Gastroesophageal sphincter (tissue), 4 donors: ENCODE results near the gene CAVIN4. TPM values are rescaled to one million over a fixed set of nuclear protein-coding genes. Genes with fewer than 3 reads are reported as not detected.

Experiments used
- ATAC-seq: fragments of 150-250 bp; one replicate; pipeline ENCODE4 v1.9.1; 2016; ENCODE audit warnings: mild to moderate bottlenecking, moderate library complexity
- H3K27ac ChIP-seq, 4 donors: fragments of 200-600 bp; sonication (generic) in 3 of 4; 1 replicate in 3 of 4; 2 replicates in 1 of 4; pipeline ENCODE4 v1.5.1; 2016 to 2019
- H3K27me3 ChIP-seq: fragments of 200-600 bp; sonication (generic); one replicate; pipeline ENCODE4 v1.5.1; 2019
- H3K36me3 ChIP-seq, 2 donors: fragments of 200-600 bp; sonication (generic); one replicate each; pipeline ENCODE4 v1.5.1; 2019; ENCODE audit warnings: control low read depth in 1 of 2
- H3K4me1 ChIP-seq, 3 donors: fragments of 200-600 bp; sonication (generic); 1 replicate in 2 of 3; 2 replicates in 1 of 3; pipeline ENCODE4 v1.5.1; 2016 to 2019; ENCODE audit warnings: control low read depth in 2 of 3
- H3K4me3 ChIP-seq, 2 donors: fragments of 200-600 bp; sonication (generic); one replicate each; pipeline ENCODE4 v1.5.1; 2019; ENCODE audit warnings: mild to moderate bottlenecking in 1 of 2, moderate library complexity in 1 of 2
- H3K9me3 ChIP-seq, 3 donors: fragments of 200-600 bp; sonication (generic); one replicate each; pipeline ENCODE4 v1.5.1; 2017 to 2019; ENCODE audit warnings: control low read depth in 2 of 3
- EP300 ChIP-seq: sonication (generic); formaldehyde crosslinking; IDR thresholded peaks from one replicate; pipeline ENCODE4 v1.6.1; 2017; ENCODE audit warnings: antibody characterized with exemption, mild to moderate bottlenecking
- POLR2A ChIP-seq, 2 donors: fragments of 450-650 bp; IDR thresholded peaks; one replicate each; pipeline ENCODE4 v1.6.1; 2017; ENCODE audit warnings: antibody characterized with exemption in 2 of 2, mild to moderate bottlenecking in 2 of 2, moderate library complexity in 1 of 2
- POLR2AphosphoS5 ChIP-seq: sonication (generic); formaldehyde crosslinking; IDR thresholded peaks from one replicate; pipeline ENCODE4 v1.6.1; 2017; ENCODE audit warnings: antibody characterized with exemption
- WGBS, 2 donors: methylation state at CpG; one replicate each; pipeline ENCODE4 v1.1.5; 2018; ENCODE audit warnings: low coverage in 1 of 2; 5-methylcytosine and 5-hydroxymethylcytosine counted together
- total RNA-seq, 4 donors: library from RNA; depleted of rRNA; stranded (reverse); fragments of >200 nt; gene quantifications; one replicate each; pipeline ENCODE4 v1.1.0, GENCODE V29; 2016
- TF ChIP-seq, protein P1 (sequence below), 4 experiments: fragments of 200-600 bp in 2 of 4; fragments of 450-650 bp in 2 of 4; sonication (generic) in 1 of 4; IDR thresholded peaks; one replicate each; pipeline ENCODE4 v1.5.1; 2017 to 2019; ENCODE audit warnings: antibody characterized with exemption in 4 of 4, mild to moderate bottlenecking in 2 of 4, moderate library complexity in 2 of 4

Gene CAVIN4
- total RNA-seq, 4 donors from 2014 or later: 0.27 to 1.3 (median 0.67) TPM

DNA sequence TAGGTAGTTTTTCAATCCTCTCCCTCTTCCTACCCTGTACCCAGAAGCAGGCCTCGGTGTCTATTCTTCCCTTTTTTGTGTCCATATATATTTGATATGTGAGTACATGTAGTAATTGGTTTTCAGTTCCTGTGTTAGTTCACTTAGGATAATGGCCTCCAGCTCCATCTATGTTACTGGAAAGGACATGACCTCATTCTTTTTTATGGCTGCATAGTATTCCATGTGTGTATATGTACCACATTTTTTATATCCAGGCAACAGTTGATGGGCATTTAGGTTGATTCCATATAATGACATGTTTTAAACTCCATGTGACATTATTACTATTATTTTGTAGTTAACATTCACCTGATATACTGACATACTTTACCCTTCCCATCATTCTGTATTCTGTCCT, 49.1 kb downstream of the CAVIN4 start:
- no peaks in the 10 kb centered on the region for H3K27me3 ChIP-seq
- no peaks in the 10 kb centered on the region for H3K9me3 ChIP-seq
- no peaks in the 10 kb centered on the region for H3K4me1 ChIP-seq
- ATAC-seq: no peak
- no peaks in the 10 kb centered on the region for H3K36me3 ChIP-seq
- no peak overlapping the region for H3K4me3 ChIP-seq
- WGBS, 2 donors: 86 to 100% methylated on average over 1 of the region's 1 CpG
- H3K27ac ChIP-seq: no peak overlapping the region
- no peak for TF ChIP-seq POLR2AphosphoS5
- TF ChIP-seq, protein P1, sequence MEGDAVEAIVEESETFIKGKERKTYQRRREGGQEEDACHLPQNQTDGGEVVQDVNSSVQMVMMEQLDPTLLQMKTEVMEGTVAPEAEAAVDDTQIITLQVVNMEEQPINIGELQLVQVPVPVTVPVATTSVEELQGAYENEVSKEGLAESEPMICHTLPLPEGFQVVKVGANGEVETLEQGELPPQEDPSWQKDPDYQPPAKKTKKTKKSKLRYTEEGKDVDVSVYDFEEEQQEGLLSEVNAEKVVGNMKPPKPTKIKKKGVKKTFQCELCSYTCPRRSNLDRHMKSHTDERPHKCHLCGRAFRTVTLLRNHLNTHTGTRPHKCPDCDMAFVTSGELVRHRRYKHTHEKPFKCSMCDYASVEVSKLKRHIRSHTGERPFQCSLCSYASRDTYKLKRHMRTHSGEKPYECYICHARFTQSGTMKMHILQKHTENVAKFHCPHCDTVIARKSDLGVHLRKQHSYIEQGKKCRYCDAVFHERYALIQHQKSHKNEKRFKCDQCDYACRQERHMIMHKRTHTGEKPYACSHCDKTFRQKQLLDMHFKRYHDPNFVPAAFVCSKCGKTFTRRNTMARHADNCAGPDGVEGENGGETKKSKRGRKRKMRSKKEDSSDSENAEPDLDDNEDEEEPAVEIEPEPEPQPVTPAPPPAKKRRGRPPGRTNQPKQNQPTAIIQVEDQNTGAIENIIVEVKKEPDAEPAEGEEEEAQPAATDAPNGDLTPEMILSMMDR (IDR thresholded peaks at IDR 0.05): no peak
- TF ChIP-seq EP300: no peak
- no peak for TF ChIP-seq POLR2A (IDR thresholded peaks at IDR 0.05)

DNA sequence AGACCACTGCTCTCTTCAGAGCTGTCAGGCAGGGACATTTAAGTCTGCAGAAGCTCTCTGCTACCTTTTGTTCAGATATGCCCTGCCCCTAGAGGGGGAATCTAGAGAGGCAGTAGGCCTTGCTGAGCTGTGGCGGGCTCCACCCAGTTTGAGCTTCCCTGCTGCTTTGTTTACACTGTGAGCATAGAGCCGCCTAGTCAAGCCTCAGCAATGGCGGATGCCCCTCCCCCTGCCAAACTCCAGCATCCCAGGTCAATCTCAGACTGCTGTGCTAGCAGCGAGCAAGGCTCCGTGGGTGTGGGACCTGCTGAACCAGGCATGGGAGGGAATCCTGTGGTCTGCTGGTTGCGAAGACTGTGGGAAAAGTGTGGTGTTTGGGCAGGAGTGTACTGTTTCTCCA, 59.9 kb downstream of the CAVIN4 start:
- H3K9me3 ChIP-seq: no peaks in the 10 kb centered on the region
- TF ChIP-seq EP300: no peak
- TF ChIP-seq POLR2A (IDR thresholded peaks at IDR 0.05): no peak
- TF ChIP-seq, protein P1 (IDR thresholded peaks at IDR 0.05): no peak
- TF ChIP-seq POLR2AphosphoS5: no peak
- H3K4me3 ChIP-seq: no peak overlapping the region
- no peak for ATAC-seq
- H3K27ac ChIP-seq: no peak overlapping the region
- no peaks in the 10 kb centered on the region for H3K36me3 ChIP-seq
- H3K4me1 ChIP-seq: no peaks in the 10 kb centered on the region
- peaks cover 11% of the 10 kb centered on the region for H3K27me3 ChIP-seq
- WGBS, 2 donors: no CpG with 5 or more reads among the region's 6 CpGs

Other genes with a start within 250 kb of the CAVIN4 start
- 10 to 100 TPM in 3 of 4 donors, 1 to 10 TPM in 1; 10.0 to 19.0 (median 13.7) TPM for gene TEX10, start 225.1 kb upstream of the CAVIN4 start, total RNA-seq
- 10 to 100 TPM; 19.1 to 56.9 (median 34.8) TPM for gene MSANTD3, start 150.9 kb upstream of the CAVIN4 start, total RNA-seq
- gene TMEFF1, start 104.9 kb upstream of the CAVIN4 start, total RNA-seq: 1 to 10 TPM in 1 of 4 donors, under 1 TPM in 2, not detected in 1; 0.10 to 1.1 (median 0.81) TPM